GM19193 (cell line): Measurements from ENCODE around the gene MAB21L4.

Experiments used
- POLR2A ChIP-seq: IDR thresholded peaks from 4 replicates; pipeline ENCODE4 v1.6.1; 2011; ENCODE audit not compliant: insufficient read depth, insufficient read length; ENCODE audit errors: extremely low read depth

MAB21L4 gene

GRCh38 chr2:240895656-240896388 lies at the start of gene MAB21L4:
TSS of gene MAB21L4 (minus strand) at chr2:240896156. CDS start at chr2:240895997, 159 bp downstream.
- TF ChIP-seq POLR2A = no peak

- no peak for TF ChIP-seq POLR2A
Measured at GRCh38 chr2:240936106-240936505, 40.1 kb upstream of the MAB21L4 start.

GRCh38 chr2:240935103-240935876 lies 39.3 kb upstream of the MAB21L4 start:
- TF ChIP-seq POLR2A = no peak

GRCh38 chr2:240934701-240935102 lies 38.7 kb upstream of the MAB21L4 start:
- no peak for TF ChIP-seq POLR2A

- TF ChIP-seq POLR2A = no peak
Measured at GRCh38 chr2:240933966-240934700, 38.2 kb upstream of the MAB21L4 start.

- no peak for TF ChIP-seq POLR2A
Measured at GRCh38 chr2:240933048-240933965, 37.4 kb upstream of the MAB21L4 start.

GRCh38 chr2:240932724-240933047 lies 36.7 kb upstream of the MAB21L4 start:
- TF ChIP-seq POLR2A = no peak

GRCh38 chr2:240932001-240932723 lies 36.2 kb upstream of the MAB21L4 start:
- TF ChIP-seq POLR2A = no peak

GRCh38 chr2:240931319-240931949 lies 35.5 kb upstream of the MAB21L4 start:
- no peak for TF ChIP-seq POLR2A

GRCh38 chr2:240930631-240931318 lies 34.8 kb upstream of the MAB21L4 start:
- no peak for TF ChIP-seq POLR2A

GRCh38 chr2:240930096-240930630 lies 34.2 kb upstream of the MAB21L4 start:
- no peak for TF ChIP-seq POLR2A

- TF ChIP-seq POLR2A = no peak
Measured at GRCh38 chr2:240929364-240930095, 33.6 kb upstream of the MAB21L4 start.
